NT2/D1 (cell line): Measurements from ENCODE around the gene TRRAP.

Experiments
- SUZ12 ChIP-seq: IDR thresholded peaks from 2 replicates; pipeline ENCODE4 v1.6.1; 2011; ENCODE audit not compliant: insufficient read length, insufficient read depth; ENCODE audit errors: extremely low read depth
- ZNF274 ChIP-seq: IDR thresholded peaks from 2 replicates; pipeline ENCODE4 v1.6.1; 2011; ENCODE audit warnings: mild to moderate bottlenecking, low read depth, low read length

DNA sequence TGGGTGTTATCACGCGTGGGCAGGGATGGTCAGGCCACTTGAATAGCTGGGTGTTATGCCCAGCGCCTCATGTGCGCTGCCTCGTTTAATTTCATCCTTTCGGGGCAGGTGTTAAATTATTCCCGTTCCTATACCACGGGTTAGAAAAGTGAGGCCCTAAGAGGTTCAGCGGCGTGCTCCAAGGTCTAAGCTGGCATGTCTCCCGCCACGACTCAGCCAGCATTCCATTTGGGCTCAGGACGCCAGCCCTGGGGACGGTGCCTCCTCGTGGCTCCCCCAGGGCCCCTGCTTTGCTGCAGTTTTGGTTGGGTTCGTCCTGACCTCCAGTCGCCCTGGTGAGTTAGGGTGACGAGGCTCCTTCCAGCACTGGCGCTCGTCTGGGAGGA lies 124.5 kb downstream of the TRRAP start:
- TF ChIP-seq SUZ12, result no peak
- TF ChIP-seq ZNF274, result no peak
